CD14-positive monocyte (primary cell): ENCODE results near the gene HIBCH. TPM values are rescaled to one million over a fixed set of nuclear protein-coding genes. Genes with fewer than 3 reads are reported as not detected.

ENCODE experiments used
- DNase-seq, 3 donors: peaks; one replicate each; pipeline ENCODE4 v3.0.0-alpha.2; 2011 to 2022
- H2AFZ ChIP-seq: 2 replicates; pipeline ENCODE4 v1.6.0; 2012; ENCODE audit warnings: mild to moderate bottlenecking, low read depth, low read length, inconsistent platforms; ENCODE audit not compliant: insufficient read depth, poor library complexity, severe bottlenecking
- H3K27ac ChIP-seq, 2 donors: 1 replicate in 1 of 2; 2 replicates in 1 of 2; pipeline ENCODE4 v1.5.1; 2012 to 2013; ENCODE audit warnings: low read length in 2 of 2, control low read depth in 1 of 2, inconsistent platforms in 1 of 2, low read depth in 1 of 2, mild to moderate bottlenecking in 1 of 2
- H3K27me3 ChIP-seq, 2 donors: one replicate each; pipeline versions ENCODE4 v1.6.0 to v1.6.1; 2011 to 2013; ENCODE audit warnings: low read length in 2 of 2; ENCODE audit not compliant: control insufficient read depth in 2 of 2, insufficient read depth in 2 of 2
- H3K36me3 ChIP-seq, 2 donors: replicated peaks in 1 of 2; 1 replicate in 1 of 2; 2 replicates in 1 of 2; pipeline versions ENCODE4 v1.5.1 to v1.6.1; 2012 to 2013; ENCODE audit warnings: low read length in 2 of 2, control low read depth in 1 of 2, inconsistent platforms in 1 of 2, mild to moderate bottlenecking in 1 of 2; ENCODE audit not compliant: insufficient read depth in 2 of 2, control insufficient read depth in 1 of 2
- H3K4me1 ChIP-seq, 2 donors: 1 replicate in 1 of 2; 2 replicates in 1 of 2; pipeline versions ENCODE4 v1.5.1 to v1.6.1; 2012 to 2013; ENCODE audit warnings: low read length in 2 of 2, control low read depth in 1 of 2, inconsistent platforms in 1 of 2, mild to moderate bottlenecking in 1 of 2, moderate library complexity in 1 of 2; ENCODE audit not compliant: insufficient read depth in 2 of 2, control insufficient read depth in 1 of 2
- H3K4me2 ChIP-seq: replicated peaks from 2 replicates; pipeline ENCODE3; 2012; ENCODE audit warnings: low read length, moderate library complexity, mild to moderate bottlenecking; ENCODE audit not compliant: poor library complexity, severe bottlenecking; ENCODE audit errors: extremely low read depth
- H3K4me3 ChIP-seq, 3 experiments: fragments of 200-600 bp in 1 of 3; sonication (generic) in 1 of 3; replicated peaks in 1 of 3; 1 replicate in 2 of 3; 2 replicates in 1 of 3; pipeline ENCODE4 v1.5.1; 2011 to 2013; ENCODE audit warnings: low read length in 3 of 3, mild to moderate bottlenecking in 3 of 3, control low read depth in 2 of 3, low read depth in 2 of 3, inconsistent platforms in 1 of 3, moderate library complexity in 1 of 3
- H3K79me2 ChIP-seq: 2 replicates; pipeline ENCODE4 v1.6.0; 2012; ENCODE audit warnings: mild to moderate bottlenecking, control low read depth, inconsistent platforms, low read length, moderate library complexity; ENCODE audit not compliant: insufficient read depth
- H3K9ac ChIP-seq: 2 replicates; pipeline ENCODE4 v1.6.0; 2017; ENCODE audit warnings: low read length, mild to moderate bottlenecking; ENCODE audit not compliant: insufficient read depth, poor library complexity, severe bottlenecking
- H3K9me3 ChIP-seq, 2 donors: replicated peaks in 1 of 2; 1 replicate in 1 of 2; 2 replicates in 1 of 2; pipeline versions ENCODE4 v1.5.1 to v1.6.1; 2012 to 2013; ENCODE audit warnings: low read length in 2 of 2, control low read depth in 1 of 2; ENCODE audit not compliant: control insufficient read depth in 1 of 2, insufficient read depth in 1 of 2
- H4K20me1 ChIP-seq: 2 replicates; pipeline ENCODE4 v1.6.0; 2012; ENCODE audit warnings: mild to moderate bottlenecking, low read length, control low read depth, moderate library complexity; ENCODE audit not compliant: insufficient read depth
- H3K27ac Mint-ChIP-seq, 7 donors: one replicate each; pipeline ENCODE4 v1.8.0; 2020; ENCODE audit warnings: mild to moderate bottlenecking in 7 of 7, mixed read lengths in 7 of 7, moderate library complexity in 6 of 7, inconsistent platforms in 2 of 7
- H3K27me3 Mint-ChIP-seq, 3 donors: one replicate each; pipeline ENCODE4 v1.8.0; 2021 to 2022; ENCODE audit warnings: low read depth in 3 of 3, mild to moderate bottlenecking in 3 of 3, mixed read lengths in 3 of 3, moderate library complexity in 3 of 3, inconsistent platforms in 1 of 3
- H3K36me3 Mint-ChIP-seq, 2 donors: one replicate each; pipeline ENCODE4 v1.8.0; 2020; ENCODE audit warnings: mixed read lengths in 2 of 2, inconsistent platforms in 1 of 2, mild to moderate bottlenecking in 1 of 2
- H3K4me1 Mint-ChIP-seq: one replicate; pipeline ENCODE4 v1.8.0; 2020; ENCODE audit warnings: mild to moderate bottlenecking, mixed read lengths
- H3K4me3 Mint-ChIP-seq, 2 donors: one replicate each; pipeline ENCODE4 v1.8.0; 2020; ENCODE audit warnings: mild to moderate bottlenecking in 2 of 2, mixed read lengths in 2 of 2, moderate library complexity in 1 of 2
- H3K9me3 Mint-ChIP-seq, 7 donors: one replicate each; pipeline ENCODE4 v1.8.0; 2020 to 2022; ENCODE audit warnings: mixed read lengths in 7 of 7, mild to moderate bottlenecking in 6 of 7, moderate library complexity in 6 of 7, inconsistent platforms in 2 of 7
- CTCF ChIP-seq: fragments of 200-600 bp; IDR thresholded peaks from one replicate; pipeline ENCODE4 v1.8.0; 2022; ENCODE audit warnings: antibody characterized with exemption, mild to moderate bottlenecking
- WGBS: methylation state at CpG from one replicate; pipeline ENCODE4 v1.1.5; 2013; ENCODE audit warnings: missing lambda C conversion rate; ENCODE audit not compliant: insufficient coverage; 5-methylcytosine and 5-hydroxymethylcytosine counted together
- intact Hi-C, 2 donors: fragments of 100-400 bp; cut with micrococcal nuclease; formaldehyde crosslinking; loops; one replicate each; pipeline versions ENCODE4 v1.15.0 to v1.15.1; 2023
- polyA plus RNA-seq, 3 donors: library from polyadenylated mRNA; depleted of rRNA in 1 of 3; unstranded in 2 of 3; stranded (reverse) in 1 of 3; fragments of 300-500 nt in 2 of 3; fragments of >200 nt in 1 of 3; fragmentation: Illumina TruSeq in 2 of 3; gene quantifications; 1 replicate in 2 of 3; 2 replicates in 1 of 3; pipeline ENCODE4 v1.2.3, GENCODE V29; 2012 to 2021

HIBCH gene
- polyA plus RNA-seq, 3 donors: 3.3 to 8.2 (median 7.3) TPM

- H3K4me3 ChIP-seq: no peak overlapping the region
- Mint-ChIP-seq H3K27me3 (no peaks in the 10 kb centered on the region), H3K4me3 (no peak overlapping the region), H3K36me3 (peaks cover 5 to 9% of the 10 kb centered on the region in 2 donors), H3K4me1 (no peaks in the 10 kb centered on the region), H3K27ac (no peak overlapping the region), H3K9me3 (no peaks in the 10 kb centered on the region)
- 100% methylated on average over 2 of the region's 5 CpGs for WGBS
- TF ChIP-seq CTCF: no peak
- no peaks in the 10 kb centered on the region for H4K20me1 ChIP-seq
- intact Hi-C loops: no loop called here
- no peaks in the 10 kb centered on the region for H3K4me1 ChIP-seq
- no peak overlapping the region for H3K4me2 ChIP-seq
- no peak overlapping the region for H3K27ac ChIP-seq
- H3K27me3 ChIP-seq: no peaks in the 10 kb centered on the region
- no peak overlapping the region for H3K9ac ChIP-seq
- DNase-seq: no peak
- H3K79me2 ChIP-seq: no peaks in the 10 kb centered on the region
- H2AFZ ChIP-seq: no peak overlapping the region
- peaks cover 0 to 5% of the 10 kb centered on the region in 2 donors for H3K36me3 ChIP-seq
- no peaks in the 10 kb centered on the region for H3K9me3 ChIP-seq
Observed at GRCh38 chr2:190209559-190209958, 110.1 kb downstream of the HIBCH start.

GRCh38 chr2:190207930-190208329, 111.7 kb downstream of the HIBCH start:
- Mint-ChIP-seq H3K27me3 (no peaks in the 10 kb centered on the region), H3K4me3 (no peak overlapping the region), H3K27ac (no peak overlapping the region), H3K4me1 (no peaks in the 10 kb centered on the region), H3K9me3 (no peaks in the 10 kb centered on the region), H3K36me3 (peaks cover 13 to 14% of the 10 kb centered on the region in 2 donors)
- no peak for TF ChIP-seq CTCF
- Histone ChIP-seq H3K9ac (no peak overlapping the region), H3K4me3 (no peak overlapping the region), H3K4me1 (no peaks in the 10 kb centered on the region), H3K4me2 (no peak overlapping the region), H3K27ac (no peak overlapping the region), H3K27me3 (no peaks in the 10 kb centered on the region), H3K36me3 (peaks cover 0 to 6% of the 10 kb centered on the region in 2 donors), H3K79me2 (no peaks in the 10 kb centered on the region), H2AFZ (no peak overlapping the region), H4K20me1 (no peaks in the 10 kb centered on the region), H3K9me3 (no peaks in the 10 kb centered on the region)
- intact Hi-C loops: no loop called here
- no peak for DNase-seq
- WGBS: 100% methylated on average over 1 of the region's 2 CpGs
